Activated CD4-positive, alpha-beta T cell treated with anti-CD3 and anti-CD28 coated beads, Interleukin-2, amount 10 ng/mL, durations not matched to agents 7 days and 5 days (primary cell): Measurements from ENCODE around the gene ITGB5. TPM values are rescaled to one million over a fixed set of nuclear protein-coding genes. Genes with fewer than 3 reads are reported as not detected.
"Not testable (repeated sequence)": the region's sequence is repeated elsewhere in the genome, so short reads cannot be mapped to it uniquely, and the experiment has no call there.

Experiments used
- CTCF ChIA-PET: fragments of 350-600 bp; sonication (Branson Sonifier 250); formaldehyde crosslinking; loops from one replicate; lab custom pipeline; 2021; ENCODE audit warnings: antibody characterized with exemption; lab: Charles Lee
- POLR2A ChIA-PET: fragments of 350-600 bp; sonication (Branson Sonifier 250); formaldehyde crosslinking; loops from one replicate; lab custom pipeline; 2021; ENCODE audit warnings: antibody characterized with exemption; lab: Charles Lee
- DNase-seq: peaks from one replicate; pipeline ENCODE4 v3.0.0-alpha.2; 2020
- H3K27ac Mint-ChIP-seq: one replicate; pipeline ENCODE4 v1.8.0; 2021; ENCODE audit warnings: mild to moderate bottlenecking, moderate library complexity, mixed read lengths
- H3K27me3 Mint-ChIP-seq: one replicate; pipeline ENCODE4 v1.8.0; 2021; ENCODE audit warnings: mixed read lengths
- H3K36me3 Mint-ChIP-seq: one replicate; pipeline ENCODE4 v1.8.0; 2021; ENCODE audit warnings: low read depth, mixed read lengths
- H3K4me1 Mint-ChIP-seq: one replicate; pipeline ENCODE4 v1.8.0; 2021; ENCODE audit warnings: mixed read lengths
- H3K4me3 Mint-ChIP-seq: one replicate; pipeline ENCODE4 v1.8.0; 2021; ENCODE audit warnings: mild to moderate bottlenecking, moderate library complexity, mixed read lengths
- H3K9me3 Mint-ChIP-seq: one replicate; pipeline ENCODE4 v1.8.0; 2021; ENCODE audit warnings: mixed read lengths
- total RNA-seq, 2 experiments: library from RNA; stranded (reverse); gene quantifications; one replicate each; pipeline ENCODE4 v1.2.3, GENCODE V29; 2021

The ITGB5 gene
- total RNA-seq, 2 experiments from 2014 or later: 0.15 to 0.37 TPM

DNA sequence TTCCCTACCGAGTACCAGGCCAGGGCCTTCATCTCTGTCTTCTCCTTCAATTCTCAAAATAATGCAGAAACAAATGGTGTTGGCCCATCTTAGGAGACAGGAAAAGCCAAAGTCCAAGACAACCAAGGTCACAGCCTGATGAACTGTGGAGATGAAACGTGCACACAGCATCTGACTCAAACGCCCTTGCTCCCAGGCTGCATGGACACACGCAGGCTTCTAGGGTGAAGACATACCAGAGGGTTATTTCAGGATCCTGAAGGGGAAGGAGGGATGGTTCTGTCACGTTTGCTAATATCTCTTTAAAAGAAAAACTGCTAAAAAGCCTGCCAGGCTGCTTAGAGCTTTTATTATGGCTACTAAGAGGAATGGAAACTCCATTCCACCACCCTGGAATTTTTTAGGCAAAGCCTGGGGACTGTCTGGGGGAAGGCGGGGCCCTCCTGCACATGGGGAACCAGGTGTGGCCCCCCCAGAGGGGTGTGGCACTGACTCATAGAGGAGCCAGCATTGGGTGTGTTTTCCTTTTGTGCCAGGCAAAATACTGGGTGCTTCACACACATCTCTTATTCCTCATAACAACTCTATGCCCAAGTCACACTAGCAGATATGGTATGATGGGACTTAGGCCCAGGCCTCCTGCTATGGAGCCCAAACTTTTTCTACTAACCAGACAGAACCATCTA is 94.0 kb downstream of the ITGB5 start:
- Mint-ChIP-seq H3K9me3 (no peaks in the 10 kb centered on the region), H3K27me3 (peaks cover 12% of the 10 kb centered on the region), H3K36me3 (no peaks in the 10 kb centered on the region), H3K4me3 (no peak overlapping the region), H3K4me1 (no peaks in the 10 kb centered on the region), H3K27ac (no peak overlapping the region)
- CTCF ChIA-PET: interaction anchor here (1.0 kb wide), 1 partner anchor 24 kb away, joined by 3 read pairs; no protein-coding TSS in a partner anchor
- POLR2A ChIA-PET: no interaction called here
- no peak for DNase-seq

DNA sequence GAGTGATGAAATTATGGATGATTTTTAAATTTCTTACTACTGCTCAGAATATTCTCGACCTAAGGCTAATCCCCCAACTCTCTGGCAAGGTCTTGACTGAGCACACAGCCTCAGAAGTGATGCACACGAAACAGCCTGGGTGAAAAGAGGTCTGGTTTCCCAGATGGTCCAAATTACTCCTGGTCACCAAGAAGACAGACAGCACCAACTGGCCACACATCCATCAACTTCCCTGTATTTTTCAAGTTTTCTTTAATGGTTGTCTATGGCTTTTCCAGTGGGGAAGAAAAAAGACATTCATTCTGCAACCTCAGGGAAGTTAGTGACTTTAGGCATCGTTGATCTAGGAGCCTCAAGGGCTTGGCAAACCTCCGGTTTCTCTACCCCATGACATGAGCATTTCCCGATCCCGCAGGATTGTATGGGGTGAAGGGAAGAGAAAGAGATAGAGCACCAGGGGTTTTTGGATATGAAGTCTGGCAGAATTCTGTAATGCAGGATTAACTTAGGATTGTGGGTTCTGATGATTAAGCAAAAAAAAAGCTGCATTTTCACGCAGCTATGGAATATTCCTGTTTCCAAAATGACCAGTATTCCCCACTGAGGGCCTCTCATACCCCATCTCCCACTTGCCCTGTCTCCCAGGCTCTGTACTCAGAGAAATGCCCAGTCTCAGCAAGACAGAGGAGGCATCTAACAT is 94.7 kb downstream of the ITGB5 start:
- ChIA-PET POLR2A (no interaction called here), CTCF (no interaction called here)
- Mint-ChIP-seq H3K36me3 (no peaks in the 10 kb centered on the region), H3K4me3 (no peak overlapping the region), H3K27me3 (peaks cover 12% of the 10 kb centered on the region), H3K4me1 (no peaks in the 10 kb centered on the region), H3K9me3 (no peaks in the 10 kb centered on the region), H3K27ac (no peak overlapping the region)
- no peak for DNase-seq

DNA sequence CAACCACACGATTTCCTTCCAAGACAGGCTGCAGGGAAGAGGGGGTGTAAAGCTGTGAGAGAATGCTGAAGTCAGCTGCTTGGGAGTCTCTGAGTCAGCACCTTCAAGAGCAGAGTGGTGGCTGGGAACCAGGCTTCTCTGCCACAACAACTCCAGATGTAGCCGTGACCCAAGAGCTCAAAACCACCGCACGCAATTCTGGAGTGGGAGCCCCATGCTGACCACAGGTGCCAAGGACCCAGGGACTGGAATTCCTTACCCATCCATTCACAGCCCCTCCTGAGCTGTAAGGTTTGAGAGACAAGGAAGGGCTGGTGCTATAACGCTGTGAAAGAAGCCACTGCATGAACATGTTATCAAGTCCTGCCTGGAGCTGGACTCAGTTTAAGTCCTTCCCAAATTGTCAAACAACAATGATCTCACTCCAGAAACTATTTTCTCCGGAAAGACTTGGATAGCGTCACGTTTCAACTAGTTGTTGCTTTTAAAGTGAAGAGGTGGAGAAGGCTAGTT is 95.5 kb downstream of the ITGB5 start:
- peaks cover 12% of the 10 kb centered on the region for H3K27me3 Mint-ChIP-seq
- ChIA-PET CTCF (interaction anchor here (1.1 to 1.2 kb wide), 2 partner anchors 31 to 110 kb away, joined by 4 to 6 read pairs; no protein-coding TSS in a partner anchor), POLR2A (no interaction called here)
- no peaks in the 10 kb centered on the region for H3K9me3 Mint-ChIP-seq
- no peaks in the 10 kb centered on the region for H3K36me3 Mint-ChIP-seq
- no peak overlapping the region for H3K4me3 Mint-ChIP-seq
- no peaks in the 10 kb centered on the region for H3K4me1 Mint-ChIP-seq
- DNase-seq: no peak
- H3K27ac Mint-ChIP-seq: no peak overlapping the region

DNA sequence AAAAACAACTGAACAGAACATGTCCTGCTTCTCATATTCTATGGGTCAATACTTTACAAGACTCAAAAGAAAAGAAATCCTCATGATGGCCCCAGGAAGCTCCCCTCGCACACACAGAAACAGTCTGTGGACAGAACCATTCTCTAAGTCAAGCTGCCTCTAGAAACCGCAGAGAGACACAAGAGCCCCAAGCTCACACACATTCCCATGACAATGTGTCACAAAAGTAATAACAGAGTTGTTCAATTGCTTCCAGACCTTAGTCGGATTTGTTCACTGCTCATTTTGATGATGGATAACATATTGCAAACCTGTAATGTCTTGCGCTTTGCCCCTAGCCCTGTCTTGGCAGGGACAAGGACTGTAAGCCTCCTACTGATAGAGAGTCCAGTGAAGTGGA is 96.0 kb downstream of the ITGB5 start:
- Mint-ChIP-seq H3K36me3 (no peaks in the 10 kb centered on the region), H3K9me3 (no peaks in the 10 kb centered on the region), H3K27ac (no peak overlapping the region), H3K27me3 (peaks cover 12% of the 10 kb centered on the region), H3K4me1 (no peaks in the 10 kb centered on the region), H3K4me3 (no peak overlapping the region)
- POLR2A ChIA-PET: no interaction called here
- CTCF ChIA-PET: interaction anchor here (1.1 to 1.2 kb wide), 2 partner anchors 30 to 110 kb away, joined by 4 to 6 read pairs; no protein-coding TSS in a partner anchor
- DNase-seq: no peak

DNA sequence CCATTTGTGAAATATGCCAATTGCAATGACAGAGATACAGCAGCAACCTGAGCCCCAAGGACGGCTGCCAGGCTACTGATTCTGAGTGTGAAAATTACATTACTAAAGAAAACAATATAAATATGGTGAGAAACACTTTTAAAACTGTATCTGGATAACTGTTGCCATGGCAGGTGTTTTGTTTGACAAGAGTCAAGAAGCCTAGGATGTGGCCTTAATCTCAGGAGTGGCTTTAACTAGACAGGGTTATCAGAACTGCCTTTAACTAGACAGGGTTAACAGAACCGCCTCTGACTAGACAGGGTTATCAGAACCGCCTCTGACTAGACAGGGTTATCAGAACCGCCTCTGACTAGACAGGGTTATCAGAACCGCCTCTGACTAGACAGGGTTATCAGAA is 98.1 kb downstream of the ITGB5 start:
- POLR2A ChIA-PET, H3K36me3 Mint-ChIP-seq, DNase-seq, H3K4me1 Mint-ChIP-seq, H3K27ac Mint-ChIP-seq, H3K9me3 Mint-ChIP-seq, H3K4me3 Mint-ChIP-seq: not testable (repeated sequence)
- CTCF ChIA-PET: interaction anchor here (2.0 kb wide), 1 partner anchor 28 kb away, joined by 7 read pairs; no protein-coding TSS in a partner anchor
- peaks cover 10% of the 10 kb centered on the region for H3K27me3 Mint-ChIP-seq

DNA sequence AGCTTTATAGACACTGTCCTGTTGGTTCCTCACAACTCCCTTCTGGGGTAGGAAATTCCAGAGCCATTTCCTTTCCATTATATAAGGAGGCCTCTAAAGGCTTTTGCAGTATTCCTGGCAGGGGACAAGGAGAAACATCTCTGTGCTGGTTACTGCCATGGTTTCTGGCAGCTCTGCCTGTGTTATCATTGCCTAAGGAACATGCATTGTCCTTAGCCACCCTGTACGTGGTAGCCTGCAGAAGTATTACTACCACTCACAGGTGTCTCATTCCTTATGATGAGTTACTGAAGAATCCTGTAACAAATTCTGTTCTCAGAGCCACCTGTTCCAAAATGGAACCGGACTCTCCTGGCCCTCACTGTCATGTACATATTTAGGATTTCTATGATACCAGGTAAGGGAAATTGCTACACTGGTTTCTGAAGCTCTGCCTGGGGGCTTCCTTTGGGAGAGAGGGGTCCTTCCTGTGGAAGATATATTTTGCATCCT is 98.9 kb downstream of the ITGB5 start:
- H3K4me1 Mint-ChIP-seq: no peaks in the 10 kb centered on the region
- H3K9me3 Mint-ChIP-seq: no peaks in the 10 kb centered on the region
- H3K4me3 Mint-ChIP-seq: no peak overlapping the region
- ChIA-PET POLR2A (interaction anchor here (0.5 to 0.6 kb wide), 2 partner anchors 11 to 97 kb away, joined by 3 to 4 read pairs; no protein-coding TSS in a partner anchor), CTCF (interaction anchor here (1.0 to 2.0 kb wide), 3 partner anchors 20 to 113 kb away, joined by 3 to 7 read pairs (median 4); no protein-coding TSS in a partner anchor)
- H3K27me3 Mint-ChIP-seq: peaks cover 10% of the 10 kb centered on the region
- H3K27ac Mint-ChIP-seq: no peak overlapping the region
- no peak for DNase-seq
- no peaks in the 10 kb centered on the region for H3K36me3 Mint-ChIP-seq

DNA sequence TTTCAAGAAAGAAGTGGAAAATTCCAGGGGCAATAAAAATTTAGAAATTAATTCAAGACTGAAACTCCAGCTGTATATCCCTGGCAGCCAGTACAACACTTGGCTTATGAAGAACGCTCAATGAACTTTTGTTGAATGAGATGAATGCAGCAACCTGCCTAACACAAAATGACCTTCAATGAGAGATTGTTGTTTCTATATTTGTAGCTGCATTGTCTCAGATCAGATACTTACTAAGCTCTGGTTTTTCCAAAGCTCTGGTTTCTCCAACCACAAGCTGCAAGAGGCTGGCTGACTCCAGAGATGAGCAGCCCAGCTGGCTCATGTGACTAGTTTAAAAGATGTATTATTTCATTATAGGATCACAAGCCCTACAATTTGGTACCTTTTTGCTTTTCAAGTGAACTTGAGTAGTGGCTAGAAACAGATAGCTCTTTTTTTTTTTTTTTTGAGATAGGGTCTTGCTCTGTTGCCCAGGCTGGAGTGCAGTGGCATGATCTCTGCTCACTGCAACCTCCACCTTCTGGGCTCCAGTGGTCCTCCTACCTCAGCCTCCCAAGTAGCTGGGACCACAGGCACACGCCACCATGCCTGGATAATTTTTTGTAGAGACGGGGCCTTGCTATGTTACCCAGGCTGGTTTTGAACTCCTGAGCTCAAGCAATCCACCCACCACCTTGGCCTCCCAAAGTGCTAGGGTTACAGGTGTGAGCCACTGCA is 99.5 kb downstream of the ITGB5 start:
- POLR2A ChIA-PET: interaction anchor here (0.5 to 0.6 kb wide), 2 partner anchors 11 to 98 kb away, joined by 3 to 4 read pairs; no protein-coding TSS in a partner anchor
- DNase-seq: no peak
- CTCF ChIA-PET: interaction anchor here (0.6 to 2.0 kb wide), 7 partner anchors 19 to 429 kb away, joined by 3 to 7 read pairs (median 4); no protein-coding TSS in a partner anchor
- H3K4me1 Mint-ChIP-seq: no peaks in the 10 kb centered on the region
- no peak overlapping the region for H3K27ac Mint-ChIP-seq
- H3K27me3 Mint-ChIP-seq: peaks cover 8% of the 10 kb centered on the region
- H3K4me3 Mint-ChIP-seq: no peak overlapping the region
- H3K9me3 Mint-ChIP-seq: no peaks in the 10 kb centered on the region
- H3K36me3 Mint-ChIP-seq: no peaks in the 10 kb centered on the region

DNA sequence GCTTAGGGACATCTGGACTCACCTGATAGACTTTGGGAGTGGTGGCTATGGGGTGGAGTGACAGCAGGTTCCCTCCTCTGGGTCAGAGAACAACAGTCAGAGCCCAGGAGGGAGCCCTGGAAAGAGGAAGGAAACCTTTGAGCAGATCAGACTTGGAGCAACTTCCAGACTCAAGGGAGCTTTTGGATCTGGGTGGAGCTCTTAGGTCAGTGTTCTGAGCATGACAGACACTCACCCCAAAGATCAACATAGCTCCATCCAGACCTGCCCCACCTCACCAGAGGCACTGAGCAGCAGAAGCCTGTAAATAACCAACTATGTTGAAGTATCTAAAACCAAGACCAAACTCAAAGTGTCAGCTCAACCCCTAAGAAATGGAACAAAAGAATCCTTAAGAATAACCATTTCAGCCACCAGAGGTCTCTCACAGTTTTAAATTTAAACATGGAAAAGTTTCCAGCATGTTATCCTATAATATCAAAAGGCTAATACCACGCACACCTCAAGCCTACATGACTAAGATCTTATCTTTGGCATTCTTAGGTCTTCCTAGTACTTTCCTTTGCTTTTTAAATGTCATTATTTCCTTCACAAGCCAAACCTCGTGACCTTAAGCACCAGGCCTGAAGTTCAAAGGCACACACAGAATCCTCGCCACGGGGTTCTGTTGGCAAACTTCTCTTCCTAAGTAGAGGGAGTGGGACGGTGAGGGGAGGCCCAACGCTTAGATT is 100.5 kb downstream of the ITGB5 start:
- H3K27me3 Mint-ChIP-seq: peaks cover 8% of the 10 kb centered on the region
- no peaks in the 10 kb centered on the region for H3K9me3 Mint-ChIP-seq
- H3K27ac Mint-ChIP-seq: no peak overlapping the region
- no peaks in the 10 kb centered on the region for H3K4me1 Mint-ChIP-seq
- no peak overlapping the region for H3K4me3 Mint-ChIP-seq
- POLR2A ChIA-PET: interaction anchor here (0.6 kb wide), 1 partner anchor 57 kb away, joined by 3 read pairs; no protein-coding TSS in a partner anchor
- CTCF ChIA-PET: interaction anchor here (0.7 to 2.0 kb wide), 7 partner anchors 11 to 430 kb away, joined by 3 to 10 read pairs (median 4); no protein-coding TSS in a partner anchor
- no peak for DNase-seq
- no peaks in the 10 kb centered on the region for H3K36me3 Mint-ChIP-seq

DNA sequence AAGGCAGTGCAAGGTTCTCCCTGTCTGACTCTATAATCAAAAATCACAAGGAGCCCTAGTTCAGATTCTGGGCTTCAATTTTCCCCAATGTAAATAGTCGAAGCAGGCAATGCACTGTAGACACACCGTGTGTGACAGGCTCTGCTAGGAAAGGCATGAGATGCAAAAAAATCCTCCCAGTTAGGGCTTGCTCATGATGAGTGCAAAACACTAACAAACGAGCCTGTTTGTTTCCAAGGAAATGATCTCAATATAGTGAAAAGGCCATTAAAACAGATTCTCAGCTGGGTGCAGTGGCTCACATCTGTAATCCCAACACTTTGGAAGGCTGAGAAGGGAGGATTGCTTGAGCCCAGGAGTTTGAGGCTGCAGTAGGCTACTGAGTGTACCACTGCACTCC is 101.2 kb downstream of the ITGB5 start:
- CTCF ChIA-PET: interaction anchor here (0.8 to 2.0 kb wide), 3 partner anchors 11 to 115 kb away, joined by 3 to 10 read pairs (median 4); no protein-coding TSS in a partner anchor
- Mint-ChIP-seq H3K4me1 (peaks cover 4% of the 10 kb centered on the region), H3K4me3 (no peak overlapping the region), H3K27me3 (peaks cover 6% of the 10 kb centered on the region), H3K36me3 (no peaks in the 10 kb centered on the region), H3K27ac (no peak overlapping the region), H3K9me3 (no peaks in the 10 kb centered on the region)
- DNase-seq: no peak
- POLR2A ChIA-PET: interaction anchor here (0.6 kb wide), 1 partner anchor 58 kb away, joined by 3 read pairs; no protein-coding TSS in a partner anchor

DNA sequence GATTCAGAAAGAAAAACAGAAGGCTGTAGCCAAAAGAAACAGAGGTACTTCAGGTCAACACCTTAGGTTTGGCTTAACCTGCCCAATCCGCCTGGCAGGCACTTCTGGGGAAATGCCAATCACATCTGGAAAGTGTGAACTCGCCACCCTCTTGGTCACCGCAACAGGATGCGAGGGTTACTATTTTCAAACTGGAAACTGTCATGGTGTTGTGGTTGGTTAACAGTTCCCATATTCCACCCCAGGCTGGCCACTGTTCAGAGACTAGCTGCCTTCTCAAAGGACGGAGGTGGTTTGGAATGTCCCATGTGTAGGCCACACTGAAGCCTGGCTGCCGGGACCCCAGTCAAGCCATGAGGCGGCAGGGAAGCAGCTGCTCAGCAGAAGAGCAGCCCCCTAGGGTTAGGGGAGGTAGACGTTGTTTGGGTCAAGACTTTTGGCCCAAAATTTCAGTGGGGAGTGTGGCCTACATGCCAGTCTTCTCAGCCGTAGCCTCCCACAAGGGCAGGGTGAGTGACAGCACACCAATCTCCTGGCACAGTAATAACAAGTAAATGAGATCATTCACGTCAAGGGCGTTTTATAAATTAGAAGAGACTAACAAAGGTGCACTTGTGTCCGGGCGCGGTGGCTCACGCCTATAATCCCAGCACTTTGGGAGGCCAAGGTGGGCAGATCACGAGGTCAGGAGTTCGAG is 102.3 kb downstream of the ITGB5 start:
- ChIA-PET POLR2A (interaction anchor here (0.6 kb wide), 1 partner anchor 811 kb away, joined by 3 read pairs; no protein-coding TSS in a partner anchor), CTCF (interaction anchor here (1.9 to 2.0 kb wide), 2 partner anchors 24 to 117 kb away, joined by 4 to 10 read pairs; no protein-coding TSS in a partner anchor)
- Mint-ChIP-seq H3K4me1 (peaks cover 12% of the 10 kb centered on the region), H3K9me3 (no peaks in the 10 kb centered on the region), H3K27ac (no peak overlapping the region), H3K4me3 (no peak overlapping the region), H3K36me3 (no peaks in the 10 kb centered on the region), H3K27me3 (peaks cover 5% of the 10 kb centered on the region)
- no peak for DNase-seq

DNA sequence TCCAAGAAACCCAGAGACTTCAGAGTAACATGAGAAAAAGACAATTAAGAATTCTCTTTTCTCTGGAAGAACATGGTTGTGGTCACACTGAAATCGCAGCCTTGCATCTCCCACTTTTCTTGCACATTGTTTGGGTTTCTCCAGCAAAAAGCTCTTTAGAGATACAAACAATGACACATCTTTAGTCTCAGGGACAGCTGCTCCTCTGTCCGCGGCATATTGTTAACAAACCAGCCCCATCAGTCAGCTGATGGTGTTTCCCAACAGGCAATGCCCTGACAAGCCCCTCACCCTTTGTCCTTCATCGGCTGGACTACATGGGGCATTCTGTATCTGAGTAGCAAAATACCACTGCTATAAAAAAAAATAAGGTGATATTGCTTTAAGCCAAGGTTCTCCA is 103.5 kb downstream of the ITGB5 start:
- CTCF ChIA-PET: no interaction called here
- peaks cover 5% of the 10 kb centered on the region for H3K27me3 Mint-ChIP-seq
- POLR2A ChIA-PET: interaction anchor here (0.5 kb wide), 1 partner anchor 23 kb away, joined by 3 read pairs; no protein-coding TSS in a partner anchor
- DNase-seq: no peak
- H3K27ac Mint-ChIP-seq: no peak overlapping the region
- H3K4me3 Mint-ChIP-seq: no peak overlapping the region
- H3K9me3 Mint-ChIP-seq: no peaks in the 10 kb centered on the region
- H3K4me1 Mint-ChIP-seq: peaks cover 12% of the 10 kb centered on the region
- no peaks in the 10 kb centered on the region for H3K36me3 Mint-ChIP-seq
